CD4-positive, alpha-beta T cell treated with Interleukin-2 at 100 ng/mL for 4 hours (primary cell): Measurements from ENCODE around the gene C1orf105.
A peak's percentile ranks its signal among the peaks of the same experiment; 100 is the strongest.

Experiments
- DNase-seq: peaks from one replicate; pipeline ENCODE4 v3.0.0-alpha.2; 2020; ENCODE audit warnings: low spot score

C1orf105 gene

GRCh38 chr1:172397221-172397620, 23.3 kb upstream of the C1orf105 start:
- peak; percentile 47 for DNase-seq

GRCh38 chr1:172397633-172398032, 22.9 kb upstream of the C1orf105 start:
- DNase-seq, result no peak

- DNase-seq, result no peak
Observed at GRCh38 chr1:172398193-172398592, 22.3 kb upstream of the C1orf105 start.

- DNase-seq, result peak; percentile 65
Observed at GRCh38 chr1:172398970-172399755, 21.3 kb upstream of the C1orf105 start.

GRCh38 chr1:172399756-172400721, 20.4 kb upstream of the C1orf105 start:
- DNase-seq, result no peak

GRCh38 chr1:172400722-172401105, 19.8 kb upstream of the C1orf105 start:
- no peak for DNase-seq

GRCh38 chr1:172401477-172401876, 19.0 kb upstream of the C1orf105 start:
- DNase-seq, result no peak

GRCh38 chr1:172401892-172402291, 18.6 kb upstream of the C1orf105 start:
- DNase-seq, result no peak

GRCh38 chr1:172402878-172403569, 17.5 kb upstream of the C1orf105 start:
- no peak for DNase-seq

- no peak for DNase-seq
Observed at GRCh38 chr1:172404121-172404520, 16.4 kb upstream of the C1orf105 start.

GRCh38 chr1:172405912-172406311, 14.6 kb upstream of the C1orf105 start:
- no peak for DNase-seq

- no peak for DNase-seq
Observed at GRCh38 chr1:172406968-172407367, 13.5 kb upstream of the C1orf105 start.

GRCh38 chr1:172408958-172409357, 11.5 kb upstream of the C1orf105 start:
- DNase-seq, result no peak

- no peak for DNase-seq
Observed at GRCh38 chr1:172410027-172410426, 10.5 kb upstream of the C1orf105 start.

GRCh38 chr1:172411791-172412338, 8.6 kb upstream of the C1orf105 start:
- DNase-seq, result no peak

GRCh38 chr1:172414331-172414730, 6.2 kb upstream of the C1orf105 start:
- no peak for DNase-seq

- DNase-seq, result no peak
Observed at GRCh38 chr1:172416496-172417035, 3.9 kb upstream of the C1orf105 start.

GRCh38 chr1:172417557-172417956, 2.9 kb upstream of the C1orf105 start:
- DNase-seq, result no peak

- no peak for DNase-seq
Observed at GRCh38 chr1:172421974-172422604, 1.6 kb downstream of the C1orf105 start.

- no peak for DNase-seq
Observed at GRCh38 chr1:172423336-172423735, 2.9 kb downstream of the C1orf105 start.

- no peak for DNase-seq
Observed at GRCh38 chr1:172425339-172425738, 4.9 kb downstream of the C1orf105 start.
